PC-3 (cell line): Measurements from ENCODE around the gene NCAPG2. TPM values are rescaled to one million over a fixed set of nuclear protein-coding genes. Genes with fewer than 3 reads are reported as not detected.

Experiments used
- ATAC-seq: fragments of 200-7000 bp; cut with Tn5 transposase; 2 replicates; pipeline ENCODE4 v1.9.1; 2020; ENCODE audit warnings: mild to moderate bottlenecking, moderate library complexity
- BruUV-seq: library from RNA; stranded (reverse); fragments of 400-500 nt; replicated peaks from 2 replicates; lab custom pipeline; 2021; lab: Mats Ljungman, UMichigan
- CTCF ChIA-PET: fragments of 300-600 bp; sonication (Branson Sonifier 250); formaldehyde crosslinking; loops from one replicate; lab custom pipeline; 2022; ENCODE audit warnings: antibody characterized with exemption; lab: Charles Lee
- POLR2A ChIA-PET: fragments of 300-600 bp; sonication (Branson Sonifier 250); formaldehyde crosslinking; loops from one replicate; lab custom pipeline; 2022; ENCODE audit warnings: antibody characterized with exemption; ENCODE audit not compliant: unreplicated experiment; lab: Charles Lee
- DNase-seq: peaks from one replicate; pipeline ENCODE4 v3.0.0-alpha.2; 2015
- H2AFZ ChIP-seq: fragments of 300-600 bp; sonication (generic); 2 replicates; pipeline ENCODE4 v1.6.0; 2016; ENCODE audit warnings: antibody characterized with exemption, low read length
- H3F3A ChIP-seq: fragments of 300-600 bp; sonication (generic); one replicate; pipeline ENCODE4 v1.6.0; 2017; ENCODE audit warnings: antibody characterized with exemption, low read length, control low read depth, mild to moderate bottlenecking; ENCODE audit not compliant: unreplicated experiment
- H3K27ac ChIP-seq: fragments of 300-600 bp; sonication (generic); 2 replicates; pipeline ENCODE4 v1.5.1; 2016; ENCODE audit warnings: mild to moderate bottlenecking, low read length
- H3K27me3 ChIP-seq: fragments of 300-600 bp; sonication (generic); 2 replicates; pipeline ENCODE4 v1.6.1; 2016; ENCODE audit warnings: low read length, mixed read lengths
- H3K36me3 ChIP-seq: fragments of 300-600 bp; sonication (generic); 2 replicates; pipeline ENCODE4 v1.6.1; 2016; ENCODE audit warnings: low read depth, mixed run types, low read length, mixed read lengths
- H3K4me1 ChIP-seq: fragments of 300-600 bp; sonication (generic); 2 replicates; pipeline ENCODE4 v1.5.1; 2016; ENCODE audit warnings: low read length; ENCODE audit not compliant: insufficient read depth
- H3K4me2 ChIP-seq: fragments of 300-600 bp; sonication (generic); 2 replicates; pipeline ENCODE4 v1.6.0; 2016; ENCODE audit warnings: low read length
- H3K4me3 ChIP-seq: fragments of 300-600 bp; sonication (generic); 2 replicates; pipeline ENCODE4 v1.5.1; 2016; ENCODE audit warnings: mild to moderate bottlenecking, low read length, mixed read lengths
- H3K79me2 ChIP-seq: fragments of 300-600 bp; sonication (generic); 2 replicates; pipeline ENCODE4 v1.6.1; 2017; ENCODE audit warnings: low read length, mixed read lengths
- H3K9ac ChIP-seq: fragments of 300-600 bp; sonication (generic); 2 replicates; pipeline ENCODE4 v1.6.0; 2016; ENCODE audit warnings: mild to moderate bottlenecking, low read length
- H3K9me2 ChIP-seq: fragments of 300-600 bp; sonication (generic); replicated peaks from 2 replicates; pipeline ENCODE4 v1.6.1; 2016; ENCODE audit warnings: mixed run types, low read length, mixed read lengths
- H3K9me3 ChIP-seq: fragments of 300-600 bp; sonication (generic); 2 replicates; pipeline ENCODE4 v1.6.1; 2016; ENCODE audit warnings: low read length, mixed read lengths
- H4K20me1 ChIP-seq: fragments of 300-600 bp; sonication (generic); 2 replicates; pipeline ENCODE4 v1.6.1; 2016; ENCODE audit warnings: low read length, mixed read lengths
- EZH2 ChIP-seq: fragments of 300-600 bp; sonication (generic); IDR thresholded peaks from one replicate; pipeline ENCODE4 v1.6.1; 2017; ENCODE audit warnings: antibody characterized with exemption, mild to moderate bottlenecking, low read length; ENCODE audit not compliant: unreplicated experiment
- EZH2phosphoT487 ChIP-seq: fragments of 300-600 bp; sonication (generic); IDR thresholded peaks from 2 replicates; pipeline ENCODE4 v1.6.1; 2018; ENCODE audit warnings: mild to moderate bottlenecking, antibody characterized with exemption, low read length, borderline replicate concordance
- intact Hi-C: fragments of 100-400 bp; cut with micrococcal nuclease; formaldehyde crosslinking; loops from 2 replicates; pipeline ENCODE4 v1.9.0; 2023
- total RNA-seq: library from RNA; depleted of rRNA; stranded (reverse); fragments of >200 nt; gene quantifications from 2 replicates; pipeline ENCODE4 v1.2.3, GENCODE V29; 2014
- TF ChIP-seq, protein P1 (sequence below): fragments of 300-600 bp; sonication (generic); conservative IDR thresholded peaks from 2 replicates; pipeline ENCODE4 v1.5.1; 2017; ENCODE audit warnings: antibody characterized with exemption, low read depth, mild to moderate bottlenecking, low read length

Gene NCAPG2
- total RNA-seq, 1 experiment from 2014 or later = 49.2 TPM

DNA sequence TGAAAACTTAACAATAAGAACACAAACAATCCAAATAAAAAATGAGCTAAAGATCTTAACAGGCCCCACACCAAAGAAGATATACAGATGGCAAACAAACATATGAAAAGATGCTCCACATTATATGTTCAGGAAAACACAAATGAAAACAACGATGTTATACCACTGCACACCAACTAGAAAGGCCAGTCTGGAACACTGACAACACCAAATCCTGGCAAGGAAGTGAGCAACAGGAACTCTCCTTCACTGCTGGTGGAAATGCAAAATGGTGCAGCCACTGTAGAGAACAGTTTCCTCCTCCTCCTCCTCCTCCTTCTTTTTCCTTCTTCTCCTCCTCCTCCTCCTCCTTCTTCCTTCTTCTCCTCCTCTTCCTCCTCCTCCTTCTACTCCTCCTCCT, 12.2 kb upstream of the NCAPG2 start:
- ATAC-seq (no peak), DNase-seq (no peak)
- no peaks in the 10 kb centered on the region for H4K20me1 ChIP-seq
- no peaks in the 10 kb centered on the region for H3F3A ChIP-seq
- no peak overlapping the region for H3K27ac ChIP-seq
- H2AFZ ChIP-seq = no peak overlapping the region
- 0 out of 2 replicates have a peak, but pooled peaks cover 4% of the 10 kb centered on the region for H3K27me3 ChIP-seq
- TF ChIP-seq EZH2 = no peak
- TF ChIP-seq, protein P1, sequence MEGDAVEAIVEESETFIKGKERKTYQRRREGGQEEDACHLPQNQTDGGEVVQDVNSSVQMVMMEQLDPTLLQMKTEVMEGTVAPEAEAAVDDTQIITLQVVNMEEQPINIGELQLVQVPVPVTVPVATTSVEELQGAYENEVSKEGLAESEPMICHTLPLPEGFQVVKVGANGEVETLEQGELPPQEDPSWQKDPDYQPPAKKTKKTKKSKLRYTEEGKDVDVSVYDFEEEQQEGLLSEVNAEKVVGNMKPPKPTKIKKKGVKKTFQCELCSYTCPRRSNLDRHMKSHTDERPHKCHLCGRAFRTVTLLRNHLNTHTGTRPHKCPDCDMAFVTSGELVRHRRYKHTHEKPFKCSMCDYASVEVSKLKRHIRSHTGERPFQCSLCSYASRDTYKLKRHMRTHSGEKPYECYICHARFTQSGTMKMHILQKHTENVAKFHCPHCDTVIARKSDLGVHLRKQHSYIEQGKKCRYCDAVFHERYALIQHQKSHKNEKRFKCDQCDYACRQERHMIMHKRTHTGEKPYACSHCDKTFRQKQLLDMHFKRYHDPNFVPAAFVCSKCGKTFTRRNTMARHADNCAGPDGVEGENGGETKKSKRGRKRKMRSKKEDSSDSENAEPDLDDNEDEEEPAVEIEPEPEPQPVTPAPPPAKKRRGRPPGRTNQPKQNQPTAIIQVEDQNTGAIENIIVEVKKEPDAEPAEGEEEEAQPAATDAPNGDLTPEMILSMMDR = no peak
- no peak for TF ChIP-seq EZH2phosphoT487
- BruUV-seq = no TSS peak
- CTCF ChIA-PET = no interaction called here
- no peak overlapping the region for H3K9ac ChIP-seq
- no peaks in the 10 kb centered on the region for H3K9me3 ChIP-seq
- POLR2A ChIA-PET = no interaction called here
- intact Hi-C loops = no loop called here
- H3K4me2 ChIP-seq = no peak overlapping the region
- no peaks in the 10 kb centered on the region for H3K4me1 ChIP-seq
- no peak overlapping the region for H3K4me3 ChIP-seq
- H3K36me3 ChIP-seq = no peaks in the 10 kb centered on the region
- H3K79me2 ChIP-seq = no peaks in the 10 kb centered on the region
- no peaks in the 10 kb centered on the region for H3K9me2 ChIP-seq

DNA sequence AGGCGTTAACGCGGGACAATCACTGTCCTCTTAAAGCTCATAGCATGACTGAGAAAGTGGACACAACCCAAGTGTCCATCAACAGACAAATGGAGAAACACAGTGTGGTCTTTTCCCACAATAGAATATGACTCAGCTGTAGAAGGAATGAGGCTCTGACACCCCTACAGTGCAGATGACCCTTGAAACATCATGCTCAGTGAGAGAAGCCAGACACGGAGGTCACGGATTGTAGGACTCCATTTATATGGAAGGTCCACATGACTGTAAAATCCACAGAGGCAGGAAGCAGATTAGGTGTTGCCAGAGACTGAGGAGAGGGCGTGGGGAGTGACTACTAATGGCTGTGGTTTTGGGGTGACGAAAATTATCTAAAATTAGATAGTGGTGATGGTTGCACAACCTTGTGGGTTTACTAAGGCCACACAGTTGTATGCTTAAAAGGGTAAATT, 6.1 kb upstream of the NCAPG2 start:
- intact Hi-C loops = no loop called here

GRCh38 chr7:158707610-158708009, 3.0 kb upstream of the NCAPG2 start:
- CTCF ChIA-PET = no interaction called here
- ATAC-seq = no peak
- TF ChIP-seq, protein P1 = no peak
- TF ChIP-seq EZH2 (no peak), EZH2phosphoT487 (no peak)

More for the DNA sequence above, 6.1 kb upstream of the NCAPG2 start:
- Histone ChIP-seq H3K9me3 (no peaks in the 10 kb centered on the region), H4K20me1 (no peaks in the 10 kb centered on the region), H3K9me2 (no peaks in the 10 kb centered on the region), H3F3A (no peaks in the 10 kb centered on the region), H3K27ac (no peak overlapping the region), H3K4me1 (no peaks in the 10 kb centered on the region; the same call in 1 of the 2 replicates), H3K27me3 (no peaks in the 10 kb centered on the region), H3K4me3 (no peak overlapping the region), H3K36me3 (no peaks in the 10 kb centered on the region), H3K9ac (no peak overlapping the region), H3K4me2 (no peak overlapping the region), H3K79me2 (no peaks in the 10 kb centered on the region), H2AFZ (no peak overlapping the region)
- BruUV-seq = no TSS peak
- ATAC-seq = no peak
- POLR2A ChIA-PET = no interaction called here
- TF ChIP-seq EZH2 (no peak), EZH2phosphoT487 (no peak)
- TF ChIP-seq, protein P1 = no peak
- no peak for DNase-seq
- CTCF ChIA-PET = no interaction called here

More at GRCh38 chr7:158707610-158708009, 3.0 kb upstream of the NCAPG2 start:
- Histone ChIP-seq H3K4me1 (peaks cover 13% of the 10 kb centered on the region), H3K9me3 (no peaks in the 10 kb centered on the region), H3K9me2 (no peaks in the 10 kb centered on the region), H3K27ac (no peak overlapping the region), H3K36me3 (no peaks in the 10 kb centered on the region), H3K27me3 (no peaks in the 10 kb centered on the region), H3F3A (no peaks in the 10 kb centered on the region), H3K9ac (no peak overlapping the region), H3K79me2 (peaks cover 23% of the 10 kb centered on the region), H3K4me2 (no peak overlapping the region), H2AFZ (no peak overlapping the region), H4K20me1 (no peaks in the 10 kb centered on the region; the same call in 1 of the 2 replicates), H3K4me3 (no peak overlapping the region)
- DNase-seq = no peak
- intact Hi-C loops = no loop called here
- no TSS peak for BruUV-seq
- POLR2A ChIA-PET = no interaction called here
